Right lobe of liver (tissue), 4 donors: ENCODE measurements around the gene TRIM45.

Source experiments
- POLR2A ChIP-seq: fragments of 450-650 bp; IDR thresholded peaks from one replicate; pipeline ENCODE4 v1.6.1; 2017; ENCODE audit warnings: antibody characterized with exemption, mild to moderate bottlenecking
- TF ChIP-seq, protein P1 (sequence below), 4 donors: fragments of 200-600 bp in 3 of 4; fragments of 450-650 bp in 1 of 4; IDR thresholded peaks; one replicate each; pipeline versions ENCODE4 v1.5.1 to v1.8.0; 2016 to 2022; ENCODE audit warnings: antibody characterized with exemption in 4 of 4, mild to moderate bottlenecking in 2 of 4
- donor health status: DM: no; HTN: no; CAD: no.
- donor health status: DM: no; HTN: no; CAD: no.
- donor health status: DM: no; HTN: yes; CAD: no.

DNA sequence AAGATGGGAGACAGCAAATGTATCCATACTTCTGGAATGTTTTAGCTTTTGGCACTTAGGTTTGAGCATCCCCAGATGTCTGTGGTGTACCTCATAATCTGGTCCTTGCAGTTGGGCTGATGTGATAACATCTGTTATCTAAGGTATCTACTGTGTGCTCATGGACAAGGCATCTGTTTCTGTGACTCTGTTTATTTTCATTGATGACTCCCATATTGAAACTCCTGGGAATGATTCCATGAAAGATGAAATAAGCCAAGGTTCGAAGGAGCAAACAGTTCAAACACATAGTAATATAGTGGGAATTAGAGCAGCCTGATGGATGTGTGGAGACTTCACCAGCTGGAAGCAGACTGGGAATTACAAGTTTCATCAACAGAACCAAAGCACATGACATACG is 20.7 kb upstream of the TRIM45 start:
- TF ChIP-seq, protein P1, sequence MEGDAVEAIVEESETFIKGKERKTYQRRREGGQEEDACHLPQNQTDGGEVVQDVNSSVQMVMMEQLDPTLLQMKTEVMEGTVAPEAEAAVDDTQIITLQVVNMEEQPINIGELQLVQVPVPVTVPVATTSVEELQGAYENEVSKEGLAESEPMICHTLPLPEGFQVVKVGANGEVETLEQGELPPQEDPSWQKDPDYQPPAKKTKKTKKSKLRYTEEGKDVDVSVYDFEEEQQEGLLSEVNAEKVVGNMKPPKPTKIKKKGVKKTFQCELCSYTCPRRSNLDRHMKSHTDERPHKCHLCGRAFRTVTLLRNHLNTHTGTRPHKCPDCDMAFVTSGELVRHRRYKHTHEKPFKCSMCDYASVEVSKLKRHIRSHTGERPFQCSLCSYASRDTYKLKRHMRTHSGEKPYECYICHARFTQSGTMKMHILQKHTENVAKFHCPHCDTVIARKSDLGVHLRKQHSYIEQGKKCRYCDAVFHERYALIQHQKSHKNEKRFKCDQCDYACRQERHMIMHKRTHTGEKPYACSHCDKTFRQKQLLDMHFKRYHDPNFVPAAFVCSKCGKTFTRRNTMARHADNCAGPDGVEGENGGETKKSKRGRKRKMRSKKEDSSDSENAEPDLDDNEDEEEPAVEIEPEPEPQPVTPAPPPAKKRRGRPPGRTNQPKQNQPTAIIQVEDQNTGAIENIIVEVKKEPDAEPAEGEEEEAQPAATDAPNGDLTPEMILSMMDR (IDR thresholded peaks at IDR 0.05), result no peak
- TF ChIP-seq POLR2A, result no peak
